NCI-H524 treated with DMSO at 0.1 percent for 48 hours (cell line): ENCODE data around the gene FAM184A.
"Not testable (repeated sequence)": the region's sequence is repeated elsewhere in the genome, so short reads cannot be mapped to it uniquely, and the experiment has no call there.

Experiments
- DNase-seq: peaks from one replicate; lab custom pipeline; 2025; lab: John Stamatoyannopoulos, UW

The FAM184A gene

GRCh38 chr6:119078376-119079282, at the start of gene FAM184A:
Gene FAM184A, minus strand, starts transcription at chr6:119078664. Its CDS starts 365 bp downstream, at chr6:119078299.
- DNase-seq = peak; percentile 49

DNA sequence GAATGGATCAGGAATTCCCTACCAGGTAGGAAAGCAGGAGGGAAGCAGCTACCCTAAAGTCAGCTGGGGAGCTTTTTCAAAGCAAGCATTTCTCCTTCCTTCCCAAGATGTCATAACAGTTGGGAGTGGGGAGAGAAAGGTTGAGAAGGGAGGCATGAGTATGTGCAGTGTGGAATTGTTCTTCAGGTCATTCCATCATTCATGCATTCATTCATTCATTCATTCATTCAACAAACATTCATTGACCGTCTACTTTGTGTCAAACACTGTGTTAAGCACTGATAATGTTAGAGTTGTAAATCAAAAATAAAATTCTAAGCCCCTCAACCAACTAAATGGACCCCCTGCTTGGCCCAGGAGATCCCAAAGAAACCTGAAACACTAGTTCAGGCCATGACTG, 49.2 kb upstream of the FAM184A start:
- DNase-seq = no peak

GRCh38 chr6:119126826-119127225, 48.4 kb upstream of the FAM184A start:
- DNase-seq = no peak

- no peak for DNase-seq
Measured at GRCh38 chr6:119126140-119126539, 47.7 kb upstream of the FAM184A start.

DNA sequence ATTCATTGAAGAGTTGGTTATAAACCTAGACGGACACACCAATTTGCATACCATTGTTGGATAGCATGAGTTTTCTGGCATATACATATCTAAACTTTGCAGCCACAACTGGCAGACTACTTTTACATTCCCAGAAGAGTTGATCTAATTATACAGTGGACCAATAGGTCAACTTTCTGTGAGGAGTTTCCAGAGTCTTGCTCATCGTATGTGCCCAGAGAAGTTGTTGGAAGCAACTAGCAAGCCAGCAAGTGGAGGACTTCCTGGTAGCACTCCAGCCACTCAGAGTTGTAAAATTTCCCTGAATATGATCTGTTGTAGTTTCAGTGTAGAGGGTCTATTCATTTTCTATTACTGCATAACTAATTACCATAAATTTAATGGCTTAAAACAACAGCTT, 47.1 kb upstream of the FAM184A start:
- no peak for DNase-seq

DNA sequence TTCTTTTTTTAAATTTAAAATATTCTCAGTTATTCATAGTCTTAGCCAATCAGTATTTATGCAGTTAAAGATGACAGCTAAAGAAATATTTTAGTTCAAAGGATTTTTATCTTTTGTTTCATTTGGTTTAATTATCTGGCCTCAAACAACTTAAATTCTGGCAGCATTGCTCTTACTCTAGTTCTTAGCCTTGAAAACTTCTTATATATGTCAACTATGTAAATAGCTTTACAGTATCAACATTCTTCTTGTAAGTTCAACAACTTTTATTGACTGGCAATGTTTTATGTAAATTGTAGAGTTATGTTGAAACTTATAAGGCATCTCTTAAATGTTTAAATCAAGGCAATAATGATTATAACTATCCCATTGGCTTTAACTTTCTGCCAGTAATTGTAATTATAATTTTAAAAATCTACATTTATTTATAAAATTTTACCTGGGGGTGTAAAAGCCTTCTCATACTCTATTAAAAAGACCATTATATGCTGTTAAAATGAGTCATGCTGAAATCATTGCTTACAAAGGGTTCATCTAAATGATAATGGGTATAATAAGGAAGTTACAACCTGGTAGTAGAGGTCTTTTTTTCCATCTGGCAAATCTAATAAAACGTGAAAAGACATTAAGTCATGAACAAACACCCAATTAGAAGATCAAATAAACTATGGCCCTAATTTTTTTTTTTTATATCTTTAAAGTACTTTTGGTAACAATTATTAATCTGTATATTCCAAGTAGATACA, 45.8 kb upstream of the FAM184A start:
- DNase-seq = no peak

DNA sequence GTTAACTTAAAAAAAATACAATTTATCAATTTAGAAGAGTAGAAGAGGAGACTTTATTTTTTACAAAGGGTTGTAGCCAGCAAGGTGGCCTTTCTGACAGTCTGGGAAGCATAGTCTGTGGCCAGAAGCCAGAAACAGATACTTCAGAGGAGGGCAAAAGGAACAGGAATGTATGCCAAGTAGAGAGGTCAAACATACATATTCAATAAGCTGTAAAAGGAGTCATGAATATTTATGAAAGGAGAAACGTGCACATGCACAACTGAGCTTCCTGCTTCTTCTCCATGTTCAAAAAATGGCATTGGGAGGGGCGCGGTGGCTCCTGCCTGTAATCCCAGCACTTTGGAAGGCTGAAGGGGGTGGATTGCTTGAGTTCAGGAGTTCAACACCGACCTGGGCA, 43.9 kb upstream of the FAM184A start:
- DNase-seq = no peak

DNA sequence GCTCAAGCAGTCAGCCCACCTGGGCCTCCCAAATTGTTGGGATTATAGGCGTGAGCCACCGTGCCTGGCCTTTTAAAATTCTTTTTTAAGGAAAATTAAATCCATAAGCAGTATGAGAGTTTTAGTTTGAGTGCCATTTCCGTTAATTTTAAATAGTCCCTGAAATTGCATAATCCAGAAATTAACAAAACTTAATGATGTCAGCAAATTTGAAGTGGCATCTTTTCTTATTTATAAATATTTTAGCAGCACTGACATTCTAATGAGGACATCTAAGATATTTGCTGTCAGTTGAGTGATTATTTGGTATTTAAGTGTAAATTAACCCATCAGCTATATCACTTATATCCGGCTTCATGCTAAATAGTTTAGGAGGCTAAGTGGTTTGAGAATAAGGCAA, 42.9 kb upstream of the FAM184A start:
- no peak for DNase-seq

DNA sequence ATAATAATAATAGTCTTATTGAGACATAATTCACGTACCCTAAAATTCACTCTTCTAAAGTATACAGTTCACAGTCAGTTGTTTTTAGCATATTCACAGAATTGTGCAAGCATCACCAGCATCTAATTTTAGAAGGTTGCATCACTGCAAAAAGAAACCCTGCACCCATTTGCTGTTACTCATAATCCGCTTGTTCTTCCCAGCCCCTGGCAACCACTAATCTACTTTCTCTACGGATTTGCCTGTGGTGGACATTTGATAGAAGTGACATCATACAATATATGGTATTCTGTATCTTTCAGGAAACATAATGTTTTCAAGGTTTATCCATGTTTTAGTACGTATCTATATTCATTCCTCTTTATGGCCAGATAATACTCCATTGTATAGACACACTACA, 41.5 kb upstream of the FAM184A start:
- no peak for DNase-seq

DNA sequence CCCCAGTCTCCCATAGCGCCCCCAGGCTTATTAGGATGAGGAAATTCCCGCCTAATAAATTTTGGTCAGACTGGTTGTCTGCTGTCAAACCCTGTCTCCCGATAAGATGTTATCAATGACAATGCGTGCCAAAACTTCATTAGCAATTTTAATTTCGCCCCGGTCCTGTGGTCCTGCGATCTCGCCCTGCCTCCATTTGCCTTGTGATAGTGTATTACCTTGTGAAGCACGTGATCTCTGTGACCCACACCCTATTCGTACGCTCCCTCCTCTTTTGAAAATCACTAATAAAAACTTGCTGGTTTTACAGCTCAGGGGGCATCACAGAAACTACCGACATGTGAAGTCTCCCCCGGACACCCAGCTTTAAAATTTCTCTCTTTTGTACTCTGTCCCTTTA, 40.6 kb upstream of the FAM184A start:
- DNase-seq = not testable (repeated sequence)

- DNase-seq = no peak
Measured at GRCh38 chr6:119116712-119117281, 38.3 kb upstream of the FAM184A start.

DNA sequence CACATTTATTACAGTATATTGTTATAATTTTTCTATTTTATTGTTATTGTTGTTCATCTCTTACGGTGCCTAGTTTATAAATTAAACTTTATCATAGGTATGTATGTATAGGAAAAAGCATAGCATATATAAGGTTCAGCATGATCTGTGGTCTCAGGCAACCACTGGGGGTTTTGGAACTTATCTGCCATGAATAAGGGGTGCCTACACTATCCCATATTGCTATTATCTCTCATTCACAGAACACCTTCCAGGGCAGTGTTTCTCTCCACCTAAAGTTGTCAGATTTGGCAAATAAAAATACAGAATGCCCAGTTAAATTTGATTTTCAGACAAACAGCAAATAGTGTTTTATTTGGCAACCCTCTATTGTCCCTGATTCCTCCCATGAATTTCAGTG, 35.5 kb upstream of the FAM184A start:
- no peak for DNase-seq

- DNase-seq = no peak
Measured at GRCh38 chr6:119112812-119113530, 34.5 kb upstream of the FAM184A start.

GRCh38 chr6:119110601-119111548, 32.4 kb upstream of the FAM184A start:
- no peak for DNase-seq

DNA sequence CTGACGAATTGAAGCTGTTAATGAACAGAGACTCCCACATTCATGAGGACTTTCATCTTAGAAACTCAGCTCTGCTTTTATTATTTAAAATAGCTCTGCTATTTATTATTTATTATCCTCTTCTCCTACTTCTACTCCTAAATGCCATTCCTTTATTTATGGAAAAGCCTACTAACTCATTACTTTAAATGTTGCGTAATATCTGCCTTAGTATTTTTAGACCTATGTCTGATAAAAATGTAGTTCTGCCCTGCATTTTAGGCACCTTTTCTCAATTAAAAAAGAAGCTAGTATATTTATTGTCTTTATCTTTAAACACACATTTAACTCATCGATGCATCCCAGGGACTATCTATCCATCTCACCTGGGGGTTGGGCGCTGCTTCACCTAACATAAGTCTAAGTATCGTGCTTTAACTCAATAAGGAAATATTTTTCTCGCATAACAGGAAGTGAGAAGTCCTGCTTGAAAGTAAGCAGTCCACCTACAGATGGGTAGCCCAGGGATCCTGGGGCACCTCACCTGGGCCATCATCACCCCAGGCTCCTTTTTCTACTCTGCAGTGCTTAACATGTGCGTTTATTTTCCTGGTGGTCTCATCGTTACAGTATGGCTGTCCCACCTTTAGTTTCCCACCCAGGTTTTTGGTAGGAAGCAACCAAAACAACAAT, 31.3 kb upstream of the FAM184A start:
- DNase-seq = no peak

DNA sequence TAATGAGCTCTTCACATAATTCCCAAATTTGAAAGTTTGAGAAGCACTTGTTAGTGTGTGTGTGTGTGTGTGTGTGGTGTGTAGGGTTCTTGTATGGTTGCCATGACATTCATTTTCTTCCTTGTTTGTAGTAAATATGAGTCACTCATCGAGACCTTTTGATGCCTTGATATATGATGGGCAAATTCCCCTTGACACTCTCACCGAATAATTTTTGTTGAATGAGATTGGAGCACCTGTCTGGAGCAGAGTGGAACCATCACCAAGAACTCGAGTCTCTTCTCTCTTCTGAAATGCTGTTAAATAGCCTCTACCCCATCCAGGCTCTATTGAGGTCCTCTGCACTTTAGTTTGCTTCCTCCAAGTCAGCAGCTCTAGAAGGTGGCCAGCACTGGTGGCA, 29.6 kb upstream of the FAM184A start:
- DNase-seq = no peak

DNA sequence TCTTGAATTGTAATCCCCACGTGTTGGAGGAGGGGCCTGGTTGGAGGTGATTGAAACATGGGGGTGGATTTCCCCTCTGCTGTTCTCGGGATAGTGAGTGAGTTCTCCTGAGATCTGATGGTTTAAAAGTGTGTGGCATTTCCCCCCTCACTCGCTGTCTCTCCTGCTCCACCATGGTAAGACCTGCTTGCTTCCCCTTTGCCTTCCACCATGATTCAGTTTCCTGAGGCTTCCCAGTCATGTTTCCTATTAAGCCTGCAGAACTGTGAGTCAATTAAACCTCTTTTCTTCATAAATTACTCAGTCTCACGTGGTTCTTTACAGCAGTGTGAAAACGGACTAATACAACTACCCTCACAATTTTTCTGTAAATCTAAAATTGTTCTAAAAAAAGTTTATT, 26.8 kb upstream of the FAM184A start:
- no peak for DNase-seq

- no peak for DNase-seq
Measured at GRCh38 chr6:119102901-119103300, 24.4 kb upstream of the FAM184A start.

GRCh38 chr6:119100115-119100514, 21.7 kb upstream of the FAM184A start:
- no peak for DNase-seq

GRCh38 chr6:119097815-119098361, 19.4 kb upstream of the FAM184A start:
- not testable (repeated sequence) for DNase-seq
